GM10266 (cell line): Measurements from ENCODE around the gene NABP1.

ENCODE experiments used
- DNase-seq: peaks from one replicate; pipeline ENCODE4 v3.0.0; 2012; ENCODE audit errors: extremely low spot score
- CTCF ChIP-seq: IDR thresholded peaks from 2 replicates; pipeline ENCODE4 v1.5.1; 2012; ENCODE audit warnings: mild to moderate bottlenecking, low read depth; ENCODE audit not compliant: control insufficient read depth, insufficient read depth; ENCODE audit errors: missing control alignments

The NABP1 gene

DNA sequence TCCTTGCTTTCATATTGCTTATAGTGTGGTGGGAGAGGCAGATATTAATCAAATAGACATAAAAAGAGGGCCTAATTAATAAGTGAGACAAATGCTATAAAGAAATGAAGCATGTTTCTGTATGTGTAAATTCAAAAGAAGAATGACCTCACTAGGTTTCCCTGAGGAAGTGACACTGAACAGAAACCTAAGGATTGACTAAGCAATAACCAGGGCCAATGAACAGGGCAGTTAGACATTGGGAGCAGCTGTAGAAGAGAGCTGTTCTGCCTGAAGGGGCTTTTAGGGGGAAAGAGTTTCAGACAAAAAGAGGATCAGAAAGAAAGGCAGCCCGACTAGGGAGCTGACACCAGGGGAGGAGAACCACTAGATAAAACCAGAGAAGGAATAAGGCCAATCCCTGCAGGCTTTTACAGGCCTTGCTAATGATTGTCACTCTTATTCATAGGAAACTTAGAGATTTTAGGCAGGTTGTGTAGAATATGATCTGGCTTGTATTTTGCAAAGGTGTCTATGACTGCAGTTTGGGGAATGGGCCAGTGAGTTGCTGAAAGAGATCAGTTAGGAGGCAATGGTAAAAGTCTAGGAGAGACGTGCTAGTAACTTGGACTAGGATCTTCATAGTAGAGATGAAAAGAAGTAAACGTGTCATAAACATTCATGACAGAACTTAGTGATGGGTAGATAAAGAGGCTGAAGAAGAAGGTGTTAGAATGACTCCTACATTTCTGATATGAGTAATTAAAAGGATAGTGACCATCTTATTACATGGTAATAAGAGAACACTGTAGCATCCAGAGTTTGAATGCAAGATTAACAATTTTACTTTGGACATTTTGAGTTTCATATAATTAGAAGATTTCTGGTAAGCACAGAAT, 26.8 kb upstream of the NABP1 start:
- DNase-seq: peak; percentile 50
- no peak for TF ChIP-seq CTCF

GRCh38 chr2:191653667-191654391, 24.1 kb upstream of the NABP1 start:
- TF ChIP-seq CTCF: no peak
- no peak for DNase-seq

DNA sequence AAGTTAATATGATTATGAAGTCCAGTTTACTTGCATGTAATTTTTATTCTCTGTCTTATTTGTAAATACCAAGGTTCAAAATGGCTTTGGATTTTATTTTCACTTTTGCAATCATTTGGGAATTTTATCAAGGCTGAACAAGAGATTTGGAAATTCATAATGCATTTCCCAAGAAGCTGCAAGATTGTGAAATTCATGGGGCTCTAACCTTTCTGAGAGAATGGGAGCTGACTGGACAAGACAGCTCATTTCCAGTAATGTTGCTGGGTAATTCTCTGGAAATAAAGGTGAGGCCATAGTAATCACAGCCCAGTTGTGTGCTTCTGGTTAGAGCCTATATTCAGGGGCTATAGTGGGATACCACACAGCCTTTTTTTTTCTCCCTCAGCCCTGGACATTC, 21.5 kb upstream of the NABP1 start:
- DNase-seq: no peak
- no peak for TF ChIP-seq CTCF

DNA sequence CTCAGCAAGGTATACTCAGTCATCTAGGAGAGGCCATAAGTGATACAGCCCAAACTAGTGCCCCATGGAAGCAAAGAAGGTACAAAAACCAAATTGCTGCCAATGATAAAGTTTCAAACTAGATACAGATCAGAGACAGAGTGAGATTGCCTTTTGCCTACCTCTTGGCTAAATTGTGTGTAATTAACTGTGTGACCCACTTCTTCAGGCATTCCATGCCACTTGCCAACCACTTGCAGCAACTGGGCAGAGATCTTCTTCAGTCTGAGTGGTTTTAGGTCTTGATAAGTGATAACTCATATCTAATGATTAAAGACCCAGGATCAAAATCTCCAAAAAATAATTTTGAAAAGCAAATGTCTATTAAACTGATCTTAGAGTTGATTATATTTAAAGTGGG, 21.1 kb upstream of the NABP1 start:
- no peak for TF ChIP-seq CTCF
- DNase-seq: no peak

DNA sequence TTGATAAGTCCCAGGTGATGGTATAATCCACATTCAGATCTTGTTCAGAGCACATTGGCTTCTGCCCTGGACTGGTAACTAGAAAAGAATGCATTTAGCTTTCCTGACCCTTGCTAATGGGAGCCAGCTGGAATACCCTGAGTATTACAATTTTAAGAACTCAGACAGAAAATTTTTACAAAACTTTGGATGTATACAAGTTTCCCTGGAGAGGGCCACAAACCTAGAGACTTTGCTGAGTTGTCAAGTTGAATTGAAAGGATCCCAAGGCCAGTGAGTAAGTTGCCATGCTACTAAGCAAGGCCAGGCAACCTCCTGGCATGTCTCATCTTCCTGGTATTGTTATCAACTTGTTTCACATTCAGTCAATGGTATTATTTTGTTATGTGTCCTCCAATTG, 20.0 kb upstream of the NABP1 start:
- no peak for TF ChIP-seq CTCF
- DNase-seq: no peak

DNA sequence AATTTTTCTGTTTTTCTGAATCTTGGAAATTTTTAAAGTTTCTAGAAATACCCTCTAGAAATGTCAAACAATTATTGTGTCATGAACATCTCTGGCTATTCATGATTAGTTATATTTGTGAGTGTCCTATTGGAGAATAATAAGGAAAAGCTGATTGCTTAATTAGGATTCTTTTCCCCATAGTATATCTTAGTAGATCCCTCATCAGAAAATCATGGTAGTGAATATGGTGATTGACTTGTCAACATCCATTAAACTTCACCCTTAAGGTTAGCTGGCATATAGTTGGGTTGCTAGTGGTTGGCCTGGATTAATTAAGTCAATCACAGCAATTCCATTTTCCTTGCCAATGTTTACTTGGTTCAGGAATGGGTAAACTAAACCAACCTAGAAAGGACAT, 18.7 kb upstream of the NABP1 start:
- no peak for TF ChIP-seq CTCF
- DNase-seq: no peak

DNA sequence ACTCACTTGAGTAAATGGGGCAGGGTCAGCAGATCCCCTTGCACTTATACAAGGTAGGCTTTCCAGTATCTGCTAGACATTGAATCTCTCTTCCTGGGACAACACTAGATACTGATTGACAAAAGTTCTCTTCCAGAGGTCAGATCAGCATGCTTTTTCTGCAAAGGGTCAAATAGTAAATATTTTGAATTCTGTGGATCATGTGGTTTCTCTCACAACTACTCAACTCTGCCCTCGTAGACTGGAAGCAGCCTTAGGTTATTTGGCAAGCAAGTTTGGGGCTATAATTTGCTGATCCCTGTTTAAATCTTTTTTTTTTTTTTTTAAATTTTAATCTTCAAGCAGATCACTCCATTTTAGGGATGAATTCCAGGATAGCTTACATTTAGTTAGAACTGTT, 17.4 kb upstream of the NABP1 start:
- no peak for DNase-seq
- TF ChIP-seq CTCF: no peak
